A673 (cell line): Measurements from ENCODE around the gene PEX14.

Experiments used
- CTCF ChIP-seq: fragments of 300-800, 200-600 bp; sonication (generic); conservative IDR thresholded peaks from 2 replicates; pipeline ENCODE4 v1.5.1; 2017; ENCODE audit warnings: low read depth, mild to moderate bottlenecking, antibody characterized with exemption, low read length, moderate library complexity, mixed read lengths
- EZH2 ChIP-seq: fragments of 200-600 bp; sonication (generic); IDR thresholded peaks from 2 replicates; pipeline ENCODE4 v1.6.1; 2017; ENCODE audit warnings: borderline replicate concordance, low read depth, mild to moderate bottlenecking, mixed read lengths, antibody characterized with exemption, low read length; ENCODE audit not compliant: poor library complexity, severe bottlenecking

- TF ChIP-seq CTCF (no peak), EZH2 (no peak)
Measured at GRCh38 chr1:10610901-10611600, 136.3 kb downstream of the PEX14 start.
